Small intestine (tissue), 16 donors: Measurements from ENCODE around the gene MAPK6. TPM values are rescaled to one million over a fixed set of nuclear protein-coding genes. Genes with fewer than 3 reads are reported as not detected.
A peak's percentile ranks its signal among the peaks of the same experiment; 100 is the strongest.

Source experiments
- DNase-seq, 2 donors: peaks; one replicate each; pipeline versions ENCODE4 v3.0.0 to v3.0.0-alpha.2; 2013
- FAIRE-seq: peaks from 2 replicates; lab custom pipeline; 2012; peaks lifted over from hg19 to GRCh38; lab: Jason Lieb, UNC
- H3K27ac ChIP-seq, 3 donors: one replicate each; pipeline ENCODE4 v1.5.1; 2013; ENCODE audit warnings: low read length in 2 of 3, mild to moderate bottlenecking in 2 of 3, control low read depth in 1 of 3, inconsistent platforms in 1 of 3, low read depth in 1 of 3, moderate library complexity in 1 of 3
- H3K27me3 ChIP-seq, 3 donors: one replicate each; pipeline ENCODE4 v1.6.1; 2013; ENCODE audit warnings: low read length in 3 of 3, inconsistent platforms in 1 of 3; ENCODE audit not compliant: control insufficient read depth in 3 of 3, insufficient read depth in 3 of 3
- H3K36me3 ChIP-seq, 3 donors: one replicate each; pipeline ENCODE4 v1.6.1; 2013; ENCODE audit warnings: low read length in 3 of 3, inconsistent platforms in 1 of 3, low read depth in 1 of 3, mild to moderate bottlenecking in 1 of 3, moderate library complexity in 1 of 3; ENCODE audit not compliant: control insufficient read depth in 3 of 3, insufficient read depth in 2 of 3
- H3K4me1 ChIP-seq, 3 donors: one replicate each; pipeline ENCODE4 v1.6.1; 2013; ENCODE audit warnings: low read length in 2 of 3, inconsistent platforms in 1 of 3, low read depth in 1 of 3, mild to moderate bottlenecking in 1 of 3, moderate library complexity in 1 of 3; ENCODE audit not compliant: control insufficient read depth in 3 of 3, insufficient read depth in 2 of 3
- H3K4me3 ChIP-seq, 3 donors: one replicate each; pipeline ENCODE4 v1.5.1; 2013; ENCODE audit warnings: low read length in 3 of 3, control low read depth in 1 of 3, inconsistent platforms in 1 of 3, low read depth in 1 of 3, mild to moderate bottlenecking in 1 of 3, moderate library complexity in 1 of 3
- H3K9me3 ChIP-seq, 2 donors: one replicate each; pipeline ENCODE4 v1.6.1; 2013; ENCODE audit warnings: low read depth in 1 of 2, low read length in 1 of 2; ENCODE audit not compliant: control insufficient read depth in 2 of 2, insufficient read depth in 1 of 2
- WGBS, 3 donors: extraction: QIAGEN DNeasy Blood & Tissue Kit; methylation state at CpG; one replicate each; pipeline ENCODE4 v1.1.7; 2013; 5-methylcytosine and 5-hydroxymethylcytosine counted together
- long read RNA-seq, 10 donors: transcript quantifications; one replicate each; lab custom pipeline, GENCODE V29; 2026
- polyA plus RNA-seq, 4 donors: library from polyadenylated mRNA; stranded (reverse) in 3 of 4; unstranded in 1 of 4; fragments of 200-250 nt in 3 of 4; fragments of 120-200 nt in 1 of 4; gene quantifications; one replicate each; pipeline versions ENCODE4 v1.2.1 to v1.2.3, GENCODE V29; 2013
- donor health status: healthy with polysubstance abuse.
- donor health status: control.
- donor health status: control.
- donor health status: Bipolar disorder and iron deficiency.
- donor health status: healthy.

The MAPK6 gene
- polyA plus RNA-seq, result 10 to 100 TPM; 15.5 to 52.8 (median 27.6) TPM
- long read RNA-seq, donor 1, result 0 reads
- long read RNA-seq, donor 2, full-length matches to known transcripts, result 4 of 4 reads
- long read RNA-seq, donor 2, partial matches to known transcripts, result 0 of 4 reads
- long read RNA-seq, donor 2, other reads (novel, unspliced or antisense), result 0 of 4 reads
- long read RNA-seq, donor 3, full-length matches to known transcripts, result 3 of 14 reads
- long read RNA-seq, donor 3, partial matches to known transcripts, result 11 of 14 reads
- long read RNA-seq, donor 3, other reads (novel, unspliced or antisense), result 0 of 14 reads
- long read RNA-seq, donor 4, result 0 reads
- long read RNA-seq, donor 5, full-length matches to known transcripts, result 1 of 1 reads
- long read RNA-seq, donor 5, partial matches to known transcripts, result 0 of 1 reads
- long read RNA-seq, donor 5, other reads (novel, unspliced or antisense), result 0 of 1 reads
- long read RNA-seq, donor 6, full-length matches to known transcripts, result 6 of 16 reads
- long read RNA-seq, donor 6, partial matches to known transcripts, result 10 of 16 reads
- long read RNA-seq, donor 6, other reads (novel, unspliced or antisense), result 0 of 16 reads
- long read RNA-seq, donor 7, full-length matches to known transcripts, result 6 of 6 reads
- long read RNA-seq, donor 7, partial matches to known transcripts, result 0 of 6 reads
- long read RNA-seq, donor 7, other reads (novel, unspliced or antisense), result 0 of 6 reads
- long read RNA-seq, donor 8, result 0 reads
- long read RNA-seq, donor 9, full-length matches to known transcripts, result 1 of 1 reads
- long read RNA-seq, donor 9, partial matches to known transcripts, result 0 of 1 reads
- long read RNA-seq, donor 9, other reads (novel, unspliced or antisense), result 0 of 1 reads
- long read RNA-seq, donor 10, full-length matches to known transcripts, result 4 of 18 reads
- long read RNA-seq, donor 10, partial matches to known transcripts, result 14 of 18 reads
- long read RNA-seq, donor 10, other reads (novel, unspliced or antisense), result 0 of 18 reads

- DNase-seq (peak; percentile 89 to 97), FAIRE-seq (no peak)
- WGBS, 3 donors, result 2 to 4% (median 2%) methylated on average over 46 to 59 of the region's 59 CpGs
- Histone ChIP-seq H3K27me3 (no peaks in the 10 kb centered on the region), H3K27ac (peak within 1 kb of the TSS; percentile 90 to 97 (median 95)), H3K4me3 (peak within 1 kb of the TSS; percentile 60 to 87 (median 83)), H3K4me1 (peaks cover 0 to 4% (median 0%) of the 10 kb centered on the region in 3 donors), H3K9me3 (no peaks in the 10 kb centered on the region), H3K36me3 (no peaks in the 10 kb centered on the region)
These were observed at the start of gene MAPK6 for GRCh38 chr15:52018693-52019393. Gene MAPK6, plus strand, starts transcription at chr15:52019219. Its CDS starts 27,242 bp downstream, at chr15:52046461.

- Histone ChIP-seq H3K4me3 (no peak overlapping the region), H3K9me3 (peaks cover 0 to 23% of the 10 kb centered on the region in 2 donors), H3K27me3 (no peaks in the 10 kb centered on the region), H3K27ac (no peak overlapping the region), H3K4me1 (peaks cover 0 to 3% (median 2%) of the 10 kb centered on the region in 3 donors), H3K36me3 (peaks cover 0 to 3% (median 0%) of the 10 kb centered on the region in 3 donors)
- WGBS, 3 donors, result 90 to 96% (median 92%) methylated on average over 3 to 4 of the region's 4 CpGs
- FAIRE-seq (no peak), DNase-seq (no peak)
These were observed 49.3 kb upstream of the MAPK6 start for GRCh38 chr15:51969728-51970127.

DNA sequence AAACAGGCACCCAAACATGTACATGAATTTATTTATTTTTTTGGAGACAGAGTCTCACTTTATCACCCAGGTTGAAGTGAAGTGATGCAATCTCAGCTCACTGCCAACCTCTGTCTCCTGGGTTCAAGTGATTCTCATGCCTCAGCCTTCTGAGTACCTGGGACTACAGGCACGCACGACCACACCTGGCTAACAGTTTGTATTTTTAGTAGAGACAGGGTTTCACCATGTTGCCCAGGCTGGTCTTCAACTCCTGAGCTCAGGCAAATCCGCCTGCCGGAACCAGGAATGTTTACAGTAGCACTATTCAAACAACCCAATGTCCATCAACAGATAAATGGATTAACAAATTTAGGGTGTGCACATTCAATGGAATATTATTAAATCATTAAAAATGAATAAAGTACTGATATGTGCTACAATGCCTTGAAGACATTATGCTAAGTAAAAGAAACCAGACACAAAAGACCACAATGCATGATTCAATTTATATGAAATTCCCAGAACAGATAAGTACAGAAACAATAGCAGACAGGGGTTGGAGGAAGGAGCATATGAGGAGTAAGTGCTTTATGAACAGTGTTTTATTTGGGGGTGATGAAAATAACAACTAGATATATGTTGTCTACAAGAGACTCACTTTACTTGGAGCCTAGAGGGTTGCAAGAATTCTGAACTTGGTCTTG lies 48.7 kb upstream of the MAPK6 start:
- peaks cover 0 to 23% of the 10 kb centered on the region in 2 donors for H3K9me3 ChIP-seq
- H3K36me3 ChIP-seq, result peaks cover 0 to 3% (median 0%) of the 10 kb centered on the region in 3 donors
- peak overlapping the region in 1 of 3 donors; percentile 85 for H3K4me3 ChIP-seq
- FAIRE-seq (no peak), DNase-seq (peak in 1 of 2 donors; percentile 21)
- 28 to 63% (median 47%) methylated on average over 4 of the region's 4 CpGs for WGBS, 3 donors
- no peaks in the 10 kb centered on the region for H3K27me3 ChIP-seq
- no peak overlapping the region for H3K27ac ChIP-seq
- H3K4me1 ChIP-seq, result peaks cover 0 to 3% (median 2%) of the 10 kb centered on the region in 3 donors

- Histone ChIP-seq H3K9me3 (peaks cover 0 to 23% of the 10 kb centered on the region in 2 donors), H3K27me3 (no peaks in the 10 kb centered on the region), H3K27ac (peak overlapping the region in 2 of 3 donors; percentile 84 to 96), H3K4me3 (peak overlapping the region; percentile 75 to 85 (median 80)), H3K36me3 (peaks cover 0 to 2% (median 0%) of the 10 kb centered on the region in 3 donors), H3K4me1 (peaks cover 0 to 3% (median 2%) of the 10 kb centered on the region in 3 donors)
- no peak for DNase-seq
- no peak for FAIRE-seq
- WGBS, 3 donors, result 1 to 2% (median 1%) methylated on average over 7 of the region's 7 CpGs
These were observed 48.0 kb upstream of the MAPK6 start for GRCh38 chr15:51971032-51971374.

GRCh38 chr15:51971375-51972133 lies 47.5 kb upstream of the MAPK6 start, which contains the start of gene LEO1:
Gene LEO1, minus strand, starts transcription at chr15:51971778. Its CDS starts 33 bp downstream, at chr15:51971745.
- Histone ChIP-seq H3K36me3 (no peaks in the 10 kb centered on the region), H3K9me3 (peaks cover 0 to 19% of the 10 kb centered on the region in 2 donors), H3K4me1 (peaks cover 0 to 3% (median 2%) of the 10 kb centered on the region in 3 donors), H3K27ac (peak within 1 kb of the TSS; percentile 84 to 96 (median 90)), H3K27me3 (no peaks in the 10 kb centered on the region), H3K4me3 (peak within 1 kb of the TSS; percentile 75 to 85 (median 80))
- 0% methylated on average over 55 to 58 of the region's 58 CpGs for WGBS, 3 donors
- FAIRE-seq, result no peak
- peak; percentile 97 for DNase-seq

DNA sequence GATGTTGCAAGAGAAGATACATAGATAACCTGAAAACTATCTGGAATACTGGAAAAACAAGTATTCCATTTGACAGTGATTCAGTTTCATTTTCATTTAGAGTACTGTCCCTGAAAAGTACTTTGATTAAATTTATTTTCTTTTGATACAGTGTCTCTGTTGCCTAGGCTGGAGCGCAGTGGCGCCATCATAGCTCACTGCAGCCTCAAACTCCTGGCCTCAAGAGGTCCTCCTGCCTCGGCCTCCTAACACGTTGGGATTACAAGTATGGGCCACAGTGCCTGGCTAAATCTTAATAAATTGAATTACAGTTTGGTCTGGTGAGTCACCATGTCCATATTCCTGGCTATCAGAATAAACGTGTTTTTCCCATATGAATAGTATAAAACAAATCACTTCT lies 45.8 kb upstream of the MAPK6 start:
- Histone ChIP-seq H3K4me3 (no peak overlapping the region), H3K27ac (no peak overlapping the region), H3K36me3 (no peaks in the 10 kb centered on the region), H3K27me3 (no peaks in the 10 kb centered on the region), H3K9me3 (peaks cover 0 to 4% of the 10 kb centered on the region in 2 donors), H3K4me1 (peaks cover 0 to 3% (median 2%) of the 10 kb centered on the region in 3 donors)
- no peak for DNase-seq
- 63 to 90% (median 83%) methylated on average over 5 of the region's 5 CpGs for WGBS, 3 donors
- FAIRE-seq, result no peak

DNA sequence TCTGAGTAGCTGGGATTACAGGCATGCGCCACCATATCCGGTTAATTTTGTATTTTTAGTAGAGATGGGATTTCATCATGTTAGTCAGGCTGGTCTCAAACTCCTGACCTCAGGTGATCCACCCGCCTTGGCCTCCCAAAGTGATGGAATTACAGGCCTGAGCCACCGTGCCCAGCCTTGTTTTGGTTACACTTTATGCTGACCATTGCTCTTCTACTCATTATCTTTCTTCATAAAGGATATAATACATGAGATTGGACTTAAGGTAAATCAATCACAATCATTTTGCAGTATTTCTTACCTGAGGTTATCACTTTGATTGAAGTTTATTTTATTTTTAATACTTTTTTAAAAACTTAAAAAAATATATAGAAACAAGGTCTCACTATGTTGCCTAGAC lies 45.2 kb upstream of the MAPK6 start:
- FAIRE-seq, result no peak

More for the DNA sequence above, 45.2 kb upstream of the MAPK6 start:
- WGBS, 3 donors, result 92 to 96% (median 94%) methylated on average over 4 of the region's 4 CpGs
- no peaks in the 10 kb centered on the region for H3K9me3 ChIP-seq
- H3K27me3 ChIP-seq, result no peaks in the 10 kb centered on the region
- H3K36me3 ChIP-seq, result no peaks in the 10 kb centered on the region
- no peak overlapping the region for H3K4me3 ChIP-seq
- no peak overlapping the region for H3K27ac ChIP-seq
- no peak for DNase-seq
- H3K4me1 ChIP-seq, result peaks cover 0 to 3% (median 2%) of the 10 kb centered on the region in 3 donors
